Gastrocnemius medialis (tissue), 4 donors: Measurements from ENCODE around the gene CCDC187.

Source experiments
- POLR2A ChIP-seq, 2 donors: fragments of 450-650 bp; IDR thresholded peaks; one replicate each; pipeline ENCODE4 v1.6.1; 2017; ENCODE audit warnings: antibody characterized with exemption in 2 of 2, mild to moderate bottlenecking in 2 of 2, moderate library complexity in 2 of 2
- TF ChIP-seq, protein P1 (sequence below), 5 experiments: fragments of 450-650 bp in 3 of 5; fragments of 200-600 bp in 2 of 5; sonication (generic) in 2 of 5; IDR thresholded peaks in 4 of 5; conservative IDR thresholded peaks in 1 of 5; 1 replicate in 4 of 5; 2 replicates in 1 of 5; pipeline ENCODE4 v1.5.1; 2016 to 2019; ENCODE audit warnings: antibody characterized with exemption in 5 of 5, mild to moderate bottlenecking in 3 of 5, moderate library complexity in 3 of 5

DNA sequence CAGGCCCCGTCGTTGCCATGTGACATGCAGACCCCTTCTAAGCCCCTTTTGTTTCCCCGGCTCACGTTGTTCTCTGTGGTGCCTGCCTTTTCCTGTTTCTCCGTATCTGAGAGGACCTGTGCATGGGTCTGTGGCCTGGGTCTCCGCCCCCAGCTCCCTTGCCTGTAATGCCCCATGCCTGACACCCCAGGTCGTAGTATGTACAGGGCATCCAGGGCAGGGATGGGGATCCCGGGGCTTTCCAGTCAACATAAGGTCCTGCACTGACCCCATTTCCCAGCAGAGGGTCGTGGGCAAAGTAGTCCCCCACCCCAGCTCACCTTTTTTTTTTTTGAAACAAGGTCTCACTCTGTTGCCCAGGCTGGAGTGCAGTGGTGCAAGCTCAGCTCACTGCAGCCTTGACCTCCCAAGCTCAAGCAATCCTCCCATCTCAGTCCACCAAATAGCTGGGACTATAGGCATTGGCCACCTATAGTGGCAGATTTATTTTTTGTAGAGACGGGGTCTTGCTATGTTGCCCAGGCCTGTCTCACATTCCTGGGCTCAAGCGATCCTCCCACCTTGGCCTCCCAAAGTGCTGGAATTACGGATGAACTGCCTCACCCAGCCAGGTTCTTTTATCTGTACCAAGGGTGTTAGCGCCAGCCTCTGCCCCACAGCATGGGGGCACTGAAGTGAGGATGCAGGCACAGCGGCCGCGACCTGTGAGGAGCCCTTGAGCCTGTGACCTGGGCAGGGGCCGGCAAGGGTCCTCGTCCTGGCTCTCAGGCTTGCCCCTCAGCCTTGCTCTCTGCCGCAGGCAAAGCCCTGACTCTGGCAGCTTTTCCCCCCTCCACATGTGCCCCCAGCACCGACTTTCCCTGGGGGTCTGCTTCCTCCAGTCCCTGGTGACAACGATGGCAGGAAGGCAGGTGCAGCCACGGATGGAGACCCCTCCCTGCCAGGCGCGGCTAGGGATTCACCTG is 39.2 kb downstream of the CCDC187 start:
- TF ChIP-seq, protein P1, sequence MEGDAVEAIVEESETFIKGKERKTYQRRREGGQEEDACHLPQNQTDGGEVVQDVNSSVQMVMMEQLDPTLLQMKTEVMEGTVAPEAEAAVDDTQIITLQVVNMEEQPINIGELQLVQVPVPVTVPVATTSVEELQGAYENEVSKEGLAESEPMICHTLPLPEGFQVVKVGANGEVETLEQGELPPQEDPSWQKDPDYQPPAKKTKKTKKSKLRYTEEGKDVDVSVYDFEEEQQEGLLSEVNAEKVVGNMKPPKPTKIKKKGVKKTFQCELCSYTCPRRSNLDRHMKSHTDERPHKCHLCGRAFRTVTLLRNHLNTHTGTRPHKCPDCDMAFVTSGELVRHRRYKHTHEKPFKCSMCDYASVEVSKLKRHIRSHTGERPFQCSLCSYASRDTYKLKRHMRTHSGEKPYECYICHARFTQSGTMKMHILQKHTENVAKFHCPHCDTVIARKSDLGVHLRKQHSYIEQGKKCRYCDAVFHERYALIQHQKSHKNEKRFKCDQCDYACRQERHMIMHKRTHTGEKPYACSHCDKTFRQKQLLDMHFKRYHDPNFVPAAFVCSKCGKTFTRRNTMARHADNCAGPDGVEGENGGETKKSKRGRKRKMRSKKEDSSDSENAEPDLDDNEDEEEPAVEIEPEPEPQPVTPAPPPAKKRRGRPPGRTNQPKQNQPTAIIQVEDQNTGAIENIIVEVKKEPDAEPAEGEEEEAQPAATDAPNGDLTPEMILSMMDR (IDR thresholded peaks at IDR 0.05 in 4 of 5, conservative IDR thresholded peaks at IDR 0.05 in 1 of 5), result no peak
- no peak for TF ChIP-seq POLR2A (IDR thresholded peaks at IDR 0.05)
